GM12878 (cell line): ENCODE results near the gene RRP15. TPM values are rescaled to one million over a fixed set of nuclear protein-coding genes. Genes with fewer than 3 reads are reported as not detected.

Source experiments
- ATAC-seq: fragments of 200-7000 bp; cut with Tn5 transposase; 3 replicates; pipeline ENCODE4 v1.9.1; 2020; ENCODE audit warnings: mild to moderate bottlenecking, moderate library complexity
- BruUV-seq: library from RNA; stranded (reverse); fragments of 400-500 nt; replicated peaks from 2 replicates; lab custom pipeline; 2021; lab: Mats Ljungman, UMichigan
- CTCF ChIA-PET: fragments of 300-600 bp; sonication (Branson Sonifier 250); formaldehyde crosslinking; extraction: SDS; loops from one replicate; lab custom pipeline; 2021; ENCODE audit warnings: inconsistent platforms; lab: Yijun Ruan, JAX
- POLR2A ChIA-PET: fragments of 350-600 bp; formaldehyde crosslinking; extraction: SDS; loops from one replicate; lab custom pipeline; 2021; ENCODE audit warnings: inconsistent platforms; lab: Charles Lee
- RAD21 ChIA-PET: fragments of 300-600 bp; sonication (Branson Sonifier 250); formaldehyde crosslinking; loops from one replicate; lab custom pipeline; 2023; ENCODE audit warnings: antibody characterized with exemption; ENCODE audit not compliant: unreplicated experiment; lab: Charles Lee
- SMC1A ChIA-PET: fragments of 300-600 bp; sonication (Branson Sonifier 250); formaldehyde crosslinking; loops from one replicate; lab custom pipeline; 2023; ENCODE audit not compliant: unreplicated experiment, uncharacterized antibody; lab: Charles Lee
- DNase-seq: peaks from one replicate; pipeline ENCODE4 v3.0.0-alpha.2; 2011; ENCODE audit warnings: low read depth, low spot score
- FAIRE-seq: peaks from 3 replicates; lab custom pipeline; 2011; peaks lifted over from hg19 to GRCh38; lab: Jason Lieb, UNC
- H2AFZ ChIP-seq: 2 replicates; pipeline ENCODE4 v1.6.0; 2011; ENCODE audit warnings: low read depth, low read length, control low read depth; ENCODE audit not compliant: control insufficient read depth
- H3K27ac ChIP-seq: 2 replicates; pipeline ENCODE4 v1.5.1; 2011; ENCODE audit warnings: control low read depth; ENCODE audit not compliant: control insufficient read depth, insufficient read depth
- H3K27me3 ChIP-seq, 2 experiments: replicated peaks in 1 of 2; 2 replicates each; pipeline versions ENCODE4 v1.6.0 to v1.6.1; 2011; ENCODE audit warnings: low read length in 1 of 2; ENCODE audit not compliant: control insufficient read depth in 2 of 2, insufficient read depth in 2 of 2
- H3K36me3 ChIP-seq, 2 experiments: 2 replicates each; pipeline ENCODE4 v1.5.1; 2011; ENCODE audit warnings: low read length in 1 of 2; ENCODE audit not compliant: control insufficient read depth in 2 of 2, insufficient read depth in 2 of 2
- H3K4me1 ChIP-seq: 2 replicates; pipeline ENCODE4 v1.6.1; 2011; ENCODE audit warnings: mild to moderate bottlenecking, low read length, moderate library complexity, mixed read lengths; ENCODE audit not compliant: control insufficient read depth, insufficient read depth
- H3K4me2 ChIP-seq: 2 replicates; pipeline ENCODE4 v1.6.0; 2011; ENCODE audit warnings: control low read depth; ENCODE audit not compliant: control insufficient read depth, insufficient read depth
- H3K4me3 ChIP-seq: fragments of 200-600 bp; sonication (generic); 2 replicates; pipeline ENCODE4 v1.5.1; 2016
- H3K79me2 ChIP-seq: 2 replicates; pipeline ENCODE4 v1.6.0; 2011; ENCODE audit warnings: low read length; ENCODE audit not compliant: control insufficient read depth, insufficient read depth
- H3K9ac ChIP-seq: 2 replicates; pipeline ENCODE4 v1.8.0; 2011; ENCODE audit warnings: low read length, control low read depth, mixed read lengths; ENCODE audit not compliant: control insufficient read depth, insufficient read depth
- H3K9me3 ChIP-seq: replicated peaks from 3 replicates; pipeline ENCODE4 v1.5.1; 2011; ENCODE audit warnings: mild to moderate bottlenecking, low read length; ENCODE audit not compliant: control insufficient read depth, insufficient read depth
- H4K20me1 ChIP-seq: 2 replicates; pipeline ENCODE4 v1.6.0; 2011; ENCODE audit not compliant: control insufficient read depth, insufficient read depth
- CBX3 ChIP-seq: fragments of 200-600 bp; sonication (generic); IDR thresholded peaks from 2 replicates; pipeline ENCODE4 v1.6.1; 2016; ENCODE audit warnings: low read depth, borderline replicate concordance
- CREM ChIP-seq: IDR thresholded peaks from 2 replicates; pipeline ENCODE4 v1.6.1; 2014; ENCODE audit warnings: antibody characterized with exemption, low read depth
- E2F8 ChIP-seq: fragments of 450-650 bp; IDR thresholded peaks from 2 replicates; pipeline ENCODE4 v1.6.1; 2018; ENCODE audit warnings: mild to moderate bottlenecking, low read depth, moderate library complexity; ENCODE audit not compliant: partially characterized antibody
- ESRRA ChIP-seq: IDR thresholded peaks from 2 replicates; pipeline ENCODE4 v1.6.1; 2012; ENCODE audit warnings: mild to moderate bottlenecking, low read length, improper control_type of control experiment
- HDAC2 ChIP-seq: fragments of 200-600 bp; sonication (generic); IDR thresholded peaks from 2 replicates; pipeline ENCODE4 v1.6.1; 2017
- JUND ChIP-seq: IDR thresholded peaks from 2 replicates; pipeline ENCODE4 v1.6.1; 2012; ENCODE audit warnings: low read depth, mild to moderate bottlenecking, low read length, improper control_type of control experiment, moderate library complexity
- MEF2A ChIP-seq: IDR thresholded peaks from 2 replicates; pipeline ENCODE4 v1.6.1; 2011; ENCODE audit warnings: low read depth, mild to moderate bottlenecking, low read length, moderate library complexity; ENCODE audit not compliant: insufficient read depth
- MEF2B ChIP-seq: fragments of 450-650 bp; IDR thresholded peaks from 2 replicates; pipeline ENCODE4 v1.6.1; 2018; ENCODE audit warnings: mild to moderate bottlenecking, moderate library complexity; ENCODE audit not compliant: partially characterized antibody, poor library complexity, severe bottlenecking
- MLLT1 ChIP-seq: fragments of 450-650 bp; IDR thresholded peaks from 2 replicates; pipeline ENCODE4 v1.6.1; 2016; ENCODE audit warnings: mild to moderate bottlenecking
- NFYA ChIP-seq: IDR thresholded peaks from 2 replicates; pipeline ENCODE4 v1.6.1; 2011; ENCODE audit warnings: low read depth, mild to moderate bottlenecking, low read length, improper control_type of control experiment, borderline replicate concordance
- NR2C2 ChIP-seq: IDR thresholded peaks from 2 replicates; pipeline ENCODE4 v1.6.1; 2011; ENCODE audit warnings: borderline replicate concordance, low read depth; ENCODE audit not compliant: control insufficient read depth, insufficient read length
- RELB ChIP-seq: fragments of 450-650 bp; IDR thresholded peaks from 2 replicates; pipeline ENCODE4 v1.6.1; 2017; ENCODE audit warnings: low read depth, mild to moderate bottlenecking, moderate library complexity
- RUNX3 ChIP-seq: IDR thresholded peaks from 2 replicates; pipeline ENCODE4 v1.6.1; 2012; ENCODE audit warnings: low read length, inconsistent platforms
- SMAD1 ChIP-seq: fragments of 450-650 bp; IDR thresholded peaks from 2 replicates; pipeline ENCODE4 v1.6.1; 2018; ENCODE audit warnings: mild to moderate bottlenecking, low read depth; ENCODE audit not compliant: partially characterized antibody
- TAF1 ChIP-seq: IDR thresholded peaks from 2 replicates; pipeline ENCODE4 v1.6.1; 2011; ENCODE audit warnings: mild to moderate bottlenecking, low read depth, low read length, borderline replicate concordance
- ZNF622 ChIP-seq: fragments of 450-650 bp; IDR thresholded peaks from 2 replicates; pipeline ENCODE4 v1.6.1; 2017; ENCODE audit warnings: mild to moderate bottlenecking, inconsistent platforms
- WGBS: methylation state at CpG from one replicate; pipeline ENCODE4 v1.1.6; 2016; ENCODE audit warnings: low lambda C conversion rate; ENCODE audit not compliant: insufficient replicate concordance, insufficient coverage; ENCODE audit errors: missing lambda C conversion rate; 5-methylcytosine and 5-hydroxymethylcytosine counted together
- in situ Hi-C: fragments of 300-500 bp; cut with MboI; formaldehyde crosslinking; loops from 9 replicates; pipeline ENCODE4 v1.14.3; 2018; ENCODE audit warnings: mixed read lengths
- intact Hi-C: fragments of 100-400 bp; cut with micrococcal nuclease; formaldehyde crosslinking; loops from one replicate; pipeline ENCODE4 v1.14.2; 2022; ENCODE audit not compliant: unreplicated experiment
- polyA plus RNA-seq, 11 experiments: library from polyadenylated mRNA; depleted of rRNA in 4 of 11; unstranded in 6 of 11; stranded (reverse) in 5 of 11; fragments of >200 nt; fragmentation: Nextera tagmentation in 4 of 11; fragmentation: Illumina TruSeq in 1 of 11; extraction: Ambion mirVana in 4 of 11; extraction: Trizol in 1 of 11; gene quantifications; 1 replicate in 1 of 11; 2 replicates in 10 of 11; pipeline versions ENCODE4 v1.2.1 to v1.2.3, GENCODE V29; 2011 to 2016; ENCODE audit warnings: inconsistent platforms in 2 of 11, missing spikeins in 2 of 11, low read depth in 1 of 11
- total RNA-seq, 4 experiments: library from RNA; depleted of rRNA in 3 of 4; stranded (reverse); fragments of >200 nt in 3 of 4; fragmentation: Illumina TruSeq in 1 of 4; extraction: Trizol in 1 of 4; gene quantifications; 2 replicates each; pipeline versions ENCODE4 v1.2.1 to v1.2.3, GENCODE V29; 2013 to 2021

The RRP15 gene
- total and polyA plus RNA-seq, 10 of the 15 experiments (the other 5 are each of a cell fraction or from before 2014, with no cell fraction given) = 5.6 to 37.8 (median 19.1) TPM

GRCh38 chr1:218361298-218362065 lies 76.4 kb downstream of the RRP15 start (continued):
- no peak for TF ChIP-seq CBX3
- no peak for TF ChIP-seq HDAC2
- TF ChIP-seq RELB = no peak

- ATAC-seq = no peak
- no peaks in the 10 kb centered on the region for H3K79me2 ChIP-seq
- H3K4me2 ChIP-seq = no peak overlapping the region
- WGBS = 26% methylated on average over 5 of the region's 5 CpGs
- FAIRE-seq = no peak
- CTCF ChIA-PET = interaction anchor here (0.8 kb wide), 1 partner anchor 118 kb away, joined by 3 read pairs; no protein-coding TSS in a partner anchor
- no peaks in the 10 kb centered on the region for H3K4me1 ChIP-seq
- SMC1A ChIA-PET = no interaction called here
- H3K4me3 ChIP-seq = no peak overlapping the region
- POLR2A ChIA-PET = no interaction called here
- H2AFZ ChIP-seq = no peak overlapping the region
- H3K27ac ChIP-seq = no peak overlapping the region
- no peak overlapping the region for H3K9ac ChIP-seq
- in situ Hi-C loops (no loop called here), intact Hi-C loops (no loop called here)
- BruUV-seq = no TSS peak
- RAD21 ChIA-PET = no interaction called here
- DNase-seq = no peak
- H3K9me3 ChIP-seq = no peaks in the 10 kb centered on the region
- no peaks in the 10 kb centered on the region for H3K27me3 ChIP-seq
- H4K20me1 ChIP-seq = no peaks in the 10 kb centered on the region
- H3K36me3 ChIP-seq = no peaks in the 10 kb centered on the region
- TF ChIP-seq E2F8 (no peak), NFYA (no peak), TAF1 (no peak), SMAD1 (no peak), MLLT1 (no peak), ZNF622 (no peak), ESRRA (no peak), RUNX3 (no peak), MEF2B (no peak), MEF2A (no peak), NR2C2 (no peak), CREM (no peak), JUND (no peak)
Measured at GRCh38 chr1:218362418-218363076, 77.5 kb downstream of the RRP15 start.
